Testis (tissue), 2 donors: ENCODE measurements around the gene GPC3.
"Not testable (repeated sequence)": the region's sequence is repeated elsewhere in the genome, so short reads cannot be mapped to it uniquely, and the experiment has no call there.

Experiments
- CTCF ChIP-seq, 3 experiments: fragments of 450-650 bp in 2 of 3; fragments of 200-600 bp in 1 of 3; sonication (generic) in 1 of 3; IDR thresholded peaks; one replicate each; pipeline ENCODE4 v1.5.1; 2016 to 2019; ENCODE audit warnings: antibody characterized with exemption in 3 of 3, mild to moderate bottlenecking in 2 of 3, moderate library complexity in 1 of 3
- POLR2A ChIP-seq: fragments of 450-650 bp; IDR thresholded peaks from one replicate; pipeline ENCODE4 v1.6.1; 2017; ENCODE audit warnings: antibody characterized with exemption, mild to moderate bottlenecking, moderate library complexity

- TF ChIP-seq CTCF (IDR thresholded peaks at IDR 0.05); POLR2A: not testable (repeated sequence)
These were observed 458.6 kb downstream of the GPC3 start for GRCh38 chrX:133526773-133527172.
